Right lobe of liver (tissue), 6 donors: ENCODE data around the gene DDX41. TPM values are rescaled to one million over a fixed set of nuclear protein-coding genes. Genes with fewer than 3 reads are reported as not detected.

Source experiments
- ATAC-seq, 4 donors: fragments of 200-7000 bp; cut with Tn5 transposase; one replicate each; pipeline ENCODE4 v1.9.1; 2020; ENCODE audit warnings: mild to moderate bottlenecking in 4 of 4, moderate library complexity in 4 of 4
- DNase-seq, 3 donors: peaks; one replicate each; pipeline ENCODE4 v3.0.0-alpha.2; 2020
- H3K27ac ChIP-seq, 3 donors: fragments of 200-600 bp; one replicate each; pipeline ENCODE4 v1.8.0; 2022
- H3K27me3 ChIP-seq, 2 donors: fragments of 200-600 bp; one replicate each; pipeline ENCODE4 v1.8.0; 2022
- H3K36me3 ChIP-seq, 4 donors: fragments of 200-600 bp; sonication (generic) in 1 of 4; one replicate each; pipeline versions ENCODE4 v1.5.1 to v1.8.0; 2017 to 2022; ENCODE audit warnings: control low read depth in 1 of 4
- H3K4me1 ChIP-seq, 4 donors: fragments of 200-600 bp; sonication (generic) in 1 of 4; one replicate each; pipeline versions ENCODE4 v1.5.1 to v1.8.0; 2017 to 2022; ENCODE audit warnings: control low read depth in 1 of 4
- H3K4me3 ChIP-seq, 3 donors: fragments of 200-600 bp; one replicate each; pipeline ENCODE4 v1.8.0; 2022
- H3K9me3 ChIP-seq, 4 donors: fragments of 200-600 bp; sonication (generic) in 1 of 4; one replicate each; pipeline versions ENCODE4 v1.5.1 to v1.8.0; 2017 to 2022; ENCODE audit warnings: control low read depth in 1 of 4
- POLR2A ChIP-seq: fragments of 450-650 bp; IDR thresholded peaks from one replicate; pipeline ENCODE4 v1.6.1; 2017; ENCODE audit warnings: antibody characterized with exemption, mild to moderate bottlenecking
- WGBS: methylation state at CpG from one replicate; pipeline ENCODE4 v1.1.6; 2018; ENCODE audit warnings: low coverage, low lambda C conversion rate; ENCODE audit not compliant: insufficient coverage; ENCODE audit errors: missing lambda C conversion rate; 5-methylcytosine and 5-hydroxymethylcytosine counted together
- intact Hi-C, 2 donors: fragments of 100-400 bp; cut with DNase I; formaldehyde crosslinking; loops; one replicate each; pipeline versions ENCODE4 v1.11.2 to v1.14.1; 2022
- total RNA-seq, 6 experiments: library from RNA; depleted of rRNA in 2 of 6; stranded (reverse); fragments of >200 nt in 2 of 6; fragmentation: NEBNext Ultra II Directional in 3 of 6; extraction: Animal tissue kit (Norgen Biotek cat#: 25700) in 3 of 6; gene quantifications; one replicate each; pipeline versions ENCODE4 v1.1.0 to v1.2.4, GENCODE V29; 2016 to 2023
- TF ChIP-seq, protein P1 (sequence below), 4 donors: fragments of 200-600 bp in 3 of 4; fragments of 450-650 bp in 1 of 4; IDR thresholded peaks; one replicate each; pipeline versions ENCODE4 v1.5.1 to v1.8.0; 2016 to 2022; ENCODE audit warnings: antibody characterized with exemption in 4 of 4, mild to moderate bottlenecking in 2 of 4
- donor health status: DM: no; HTN: yes; CAD: no.
- donor health status: DM: no; HTN: no; CAD: no.
- donor health status: DM: no; HTN: no; CAD: no.
- donor health status: DM: no; HTN: yes; CAD: no.
- donor health status: DM: no; HTN: yes; CAD: no.

Gene DDX41
- total RNA-seq, 6 experiments from 2014 or later, result 35.1 to 64.8 (median 47.9) TPM

DNA sequence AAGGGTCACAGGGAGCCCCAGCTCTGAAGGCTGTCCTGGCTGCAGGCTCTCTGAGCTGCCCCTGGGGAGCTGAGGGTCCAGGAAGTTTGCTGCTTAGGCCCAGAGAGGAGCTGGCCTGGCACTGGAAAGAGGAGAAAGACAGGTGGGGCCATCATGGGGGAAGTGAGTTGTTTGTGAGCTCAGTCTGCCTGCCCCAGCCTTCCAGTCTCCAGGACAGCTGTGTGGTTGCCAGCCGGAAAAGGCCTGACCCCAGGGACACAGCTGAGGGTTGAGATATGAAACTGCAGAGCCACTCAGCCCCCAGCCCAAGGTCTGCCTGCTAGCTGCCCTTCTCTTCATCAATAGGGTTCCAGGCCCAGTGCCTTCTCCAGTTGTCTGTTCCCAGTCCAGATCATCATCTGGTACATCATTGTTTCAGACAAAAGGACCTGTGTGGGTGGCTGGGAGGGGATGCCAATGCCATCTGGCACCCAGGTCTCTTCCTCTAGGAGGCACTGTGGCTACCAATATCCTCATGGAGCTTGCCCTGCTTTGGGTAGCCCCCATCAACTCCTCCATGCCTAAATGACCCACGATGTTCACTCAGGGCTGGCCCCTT, 4.3 kb upstream of the DDX41 start:
- Histone ChIP-seq H3K4me1 (peaks cover 0 to 2% (median under 1%) of the 10 kb centered on the region in 4 donors), H3K27ac (no peak overlapping the region), H3K36me3 (peaks cover 0 to 45% (median 13%) of the 10 kb centered on the region in 4 donors), H3K4me3 (no peak overlapping the region), H3K27me3 (no peaks in the 10 kb centered on the region), H3K9me3 (no peaks in the 10 kb centered on the region)
- no peak for ATAC-seq
- intact Hi-C loops, result no loop called here
- DNase-seq, result peak in 1 of 3 donors; percentile 7
- WGBS, result no CpG with 5 or more reads among the region's 2 CpGs
- TF ChIP-seq, protein P1, sequence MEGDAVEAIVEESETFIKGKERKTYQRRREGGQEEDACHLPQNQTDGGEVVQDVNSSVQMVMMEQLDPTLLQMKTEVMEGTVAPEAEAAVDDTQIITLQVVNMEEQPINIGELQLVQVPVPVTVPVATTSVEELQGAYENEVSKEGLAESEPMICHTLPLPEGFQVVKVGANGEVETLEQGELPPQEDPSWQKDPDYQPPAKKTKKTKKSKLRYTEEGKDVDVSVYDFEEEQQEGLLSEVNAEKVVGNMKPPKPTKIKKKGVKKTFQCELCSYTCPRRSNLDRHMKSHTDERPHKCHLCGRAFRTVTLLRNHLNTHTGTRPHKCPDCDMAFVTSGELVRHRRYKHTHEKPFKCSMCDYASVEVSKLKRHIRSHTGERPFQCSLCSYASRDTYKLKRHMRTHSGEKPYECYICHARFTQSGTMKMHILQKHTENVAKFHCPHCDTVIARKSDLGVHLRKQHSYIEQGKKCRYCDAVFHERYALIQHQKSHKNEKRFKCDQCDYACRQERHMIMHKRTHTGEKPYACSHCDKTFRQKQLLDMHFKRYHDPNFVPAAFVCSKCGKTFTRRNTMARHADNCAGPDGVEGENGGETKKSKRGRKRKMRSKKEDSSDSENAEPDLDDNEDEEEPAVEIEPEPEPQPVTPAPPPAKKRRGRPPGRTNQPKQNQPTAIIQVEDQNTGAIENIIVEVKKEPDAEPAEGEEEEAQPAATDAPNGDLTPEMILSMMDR (IDR thresholded peaks at IDR 0.05), result no peak
- no peak for TF ChIP-seq POLR2A

DNA sequence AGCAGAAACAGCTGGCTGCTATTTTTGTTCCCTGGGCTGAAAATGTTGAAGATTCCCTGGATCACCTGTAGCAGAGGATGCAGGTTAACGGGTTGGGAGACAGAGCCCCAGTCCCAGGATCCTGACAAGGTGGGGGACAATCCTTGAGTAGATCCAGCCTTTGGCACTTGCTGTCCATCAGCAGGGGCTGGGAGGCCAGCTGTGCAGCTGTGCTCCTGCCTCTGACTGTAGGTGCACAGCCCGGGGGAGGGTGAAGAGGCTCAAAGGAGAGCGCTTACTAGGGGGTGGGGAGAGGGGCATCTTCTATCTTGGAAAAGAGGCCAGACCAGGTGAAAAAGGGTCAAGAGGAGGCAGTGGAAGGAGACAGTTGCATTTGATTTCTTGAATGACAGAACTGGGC, 3.5 kb upstream of the DDX41 start:
- H3K4me3 ChIP-seq, result no peak overlapping the region
- H3K27me3 ChIP-seq, result no peaks in the 10 kb centered on the region
- no peak overlapping the region for H3K27ac ChIP-seq
- no peak for TF ChIP-seq POLR2A
- TF ChIP-seq, protein P1 (IDR thresholded peaks at IDR 0.05), result no peak
- peaks cover 0 to 10% (median 4%) of the 10 kb centered on the region in 4 donors for H3K4me1 ChIP-seq
- ATAC-seq (no peak), DNase-seq (peak in 1 of 3 donors; percentile 12)
- H3K36me3 ChIP-seq, result peaks cover 0 to 40% (median 12%) of the 10 kb centered on the region in 4 donors
- 100% methylated on average over 2 of the region's 3 CpGs for WGBS
- intact Hi-C loops, result no loop called here
- H3K9me3 ChIP-seq, result no peaks in the 10 kb centered on the region

DNA sequence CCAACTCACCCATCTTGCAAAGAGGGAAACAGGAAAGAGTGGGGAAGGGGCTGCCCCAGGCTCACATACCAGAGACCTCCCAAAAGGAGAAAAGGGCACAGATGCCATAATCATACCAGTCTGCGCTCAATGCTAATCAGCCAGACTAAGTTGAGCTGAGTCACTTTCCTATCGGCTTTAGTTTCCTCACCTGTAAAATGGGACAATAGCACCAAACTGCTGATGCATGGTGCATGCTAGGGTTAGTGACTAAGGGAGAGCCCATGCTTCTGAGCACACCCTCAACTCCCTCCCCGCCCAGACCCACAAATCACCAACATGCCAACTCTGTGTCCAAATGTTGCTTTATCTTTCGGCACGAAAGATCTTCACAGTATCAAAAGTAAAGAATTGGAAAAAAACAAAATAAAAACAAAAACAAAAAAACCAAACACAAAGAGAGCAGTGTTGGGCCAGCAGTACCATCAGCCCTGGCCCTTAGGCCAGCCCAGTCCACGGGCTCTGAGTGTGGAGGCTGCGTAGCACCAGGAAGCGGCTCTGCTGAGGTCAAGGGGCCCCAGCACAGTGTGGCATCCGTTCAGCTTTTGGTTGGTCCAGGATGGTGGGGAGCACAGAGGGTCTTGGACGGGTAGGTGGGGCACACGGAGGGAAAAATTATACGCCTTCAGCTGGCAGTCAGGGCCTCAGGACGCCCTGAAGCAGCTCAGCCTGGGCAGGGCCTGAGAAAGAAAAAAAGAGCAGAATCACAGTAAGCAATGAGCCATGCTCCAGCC, 2.9 kb upstream of the DDX41 start:
- Histone ChIP-seq H3K4me3 (no peak overlapping the region), H3K9me3 (no peaks in the 10 kb centered on the region), H3K4me1 (peaks cover 0 to 11% (median 4%) of the 10 kb centered on the region in 4 donors), H3K27me3 (no peaks in the 10 kb centered on the region), H3K36me3 (peaks cover 0 to 40% (median 11%) of the 10 kb centered on the region in 4 donors), H3K27ac (no peak overlapping the region)
- 67% methylated on average over 7 of the region's 13 CpGs for WGBS
- intact Hi-C loops, result no loop called here
- peak in 1 of 3 donors; percentile 14 for DNase-seq
- no peak for TF ChIP-seq POLR2A
- TF ChIP-seq, protein P1 (IDR thresholded peaks at IDR 0.05), result no peak
- no peak for ATAC-seq

DNA sequence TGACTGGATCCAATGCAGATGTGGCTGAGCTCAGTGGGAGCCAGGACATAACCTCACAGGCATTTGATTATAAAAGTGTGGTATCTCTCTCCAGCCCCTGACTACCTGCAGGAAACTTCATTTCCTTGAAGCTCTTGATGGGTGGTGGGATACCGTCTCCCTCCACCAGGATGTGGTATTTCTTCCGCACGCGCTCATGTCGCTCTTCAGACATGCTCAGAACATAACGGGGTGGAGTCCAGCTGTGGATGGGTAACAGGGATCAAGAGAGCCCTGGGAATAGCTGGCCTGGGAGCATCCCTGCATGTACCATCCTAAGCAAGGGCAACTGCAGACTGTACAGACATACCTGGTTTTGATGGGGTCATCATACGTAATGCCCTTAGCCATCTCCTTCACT, 1.2 kb downstream of the DDX41 start:
- intact Hi-C loops, result no loop called here
- 80% methylated on average over 2 of the region's 7 CpGs for WGBS

More for the DNA sequence above, 1.2 kb downstream of the DDX41 start:
- TF ChIP-seq POLR2A, result no peak
- TF ChIP-seq, protein P1 (IDR thresholded peaks at IDR 0.05), result no peak
- H3K27me3 ChIP-seq, result no peaks in the 10 kb centered on the region
- H3K4me3 ChIP-seq, result peak overlapping the region in 1 of 3 donors; percentile 67
- no peak for ATAC-seq
- H3K4me1 ChIP-seq, result peaks cover 0 to 11% (median 4%) of the 10 kb centered on the region in 4 donors
- no peak overlapping the region for H3K27ac ChIP-seq
- H3K36me3 ChIP-seq, result peaks cover 0 to 46% (median 11%) of the 10 kb centered on the region in 4 donors
- no peaks in the 10 kb centered on the region for H3K9me3 ChIP-seq
- no peak for DNase-seq
